ENCODE data around the gene SDR42E2. TPM values are rescaled to one million over a fixed set of nuclear protein-coding genes. Genes with fewer than 3 reads are reported as not detected.

SDR42E2 gene
- total RNA-seq, 2 donors from 2014 or later: not detected

DNA sequence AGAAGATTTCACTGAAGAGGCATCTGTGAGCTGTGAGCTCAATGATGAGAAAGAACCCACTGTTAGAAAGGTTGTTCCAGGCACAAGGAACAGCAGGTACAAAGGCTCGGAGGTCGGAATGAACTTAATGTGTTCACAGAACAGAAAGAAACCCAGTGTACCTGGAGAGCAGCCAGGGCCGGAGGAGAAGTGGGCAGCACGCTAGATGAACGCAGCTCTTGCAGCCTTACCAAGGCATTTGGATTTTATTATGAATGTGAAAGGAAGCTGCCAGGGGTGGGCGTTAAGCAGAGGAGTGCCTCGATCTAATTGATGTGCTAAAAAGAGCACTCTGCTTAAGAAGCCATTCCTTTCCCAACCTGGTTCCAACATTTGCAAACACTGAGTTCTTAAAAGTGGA lies 62.8 kb downstream of the SDR42E2 start:
- no peak overlapping the region for H3K27ac ChIP-seq

DNA sequence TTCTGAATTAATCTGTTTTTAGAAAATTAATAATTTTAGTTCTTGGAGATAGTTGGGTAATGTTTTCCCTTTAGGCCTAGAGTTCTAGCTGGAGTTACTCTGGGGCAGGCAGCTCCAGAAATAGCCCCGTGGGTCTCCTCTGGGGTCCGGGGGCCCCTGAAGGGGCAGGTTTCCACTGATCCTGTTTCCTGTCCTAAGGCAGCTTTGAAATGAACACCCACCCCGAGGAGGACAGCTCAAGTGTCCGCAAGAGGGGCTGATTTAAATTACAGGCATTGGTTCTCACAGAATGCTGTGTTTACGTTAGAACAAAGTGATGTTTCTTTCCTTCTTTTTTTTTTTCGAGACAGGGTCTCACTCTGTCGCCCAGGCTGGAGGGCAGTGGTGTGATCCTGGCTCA lies 67.6 kb downstream of the SDR42E2 start:
- peaks cover 11% of the 10 kb centered on the region for H3K4me1 ChIP-seq
- intact Hi-C loops (cut with DNase I): no loop called here
- no peak for DNase-seq
- H3K36me3 ChIP-seq: no peaks in the 10 kb centered on the region
- H3K27me3 ChIP-seq: no peaks in the 10 kb centered on the region
- no peak overlapping the region for H3K9ac ChIP-seq (ENCODE audit: low read depth in 2 of 2, low read length in 2 of 2)
- TF ChIP-seq, protein P1, sequence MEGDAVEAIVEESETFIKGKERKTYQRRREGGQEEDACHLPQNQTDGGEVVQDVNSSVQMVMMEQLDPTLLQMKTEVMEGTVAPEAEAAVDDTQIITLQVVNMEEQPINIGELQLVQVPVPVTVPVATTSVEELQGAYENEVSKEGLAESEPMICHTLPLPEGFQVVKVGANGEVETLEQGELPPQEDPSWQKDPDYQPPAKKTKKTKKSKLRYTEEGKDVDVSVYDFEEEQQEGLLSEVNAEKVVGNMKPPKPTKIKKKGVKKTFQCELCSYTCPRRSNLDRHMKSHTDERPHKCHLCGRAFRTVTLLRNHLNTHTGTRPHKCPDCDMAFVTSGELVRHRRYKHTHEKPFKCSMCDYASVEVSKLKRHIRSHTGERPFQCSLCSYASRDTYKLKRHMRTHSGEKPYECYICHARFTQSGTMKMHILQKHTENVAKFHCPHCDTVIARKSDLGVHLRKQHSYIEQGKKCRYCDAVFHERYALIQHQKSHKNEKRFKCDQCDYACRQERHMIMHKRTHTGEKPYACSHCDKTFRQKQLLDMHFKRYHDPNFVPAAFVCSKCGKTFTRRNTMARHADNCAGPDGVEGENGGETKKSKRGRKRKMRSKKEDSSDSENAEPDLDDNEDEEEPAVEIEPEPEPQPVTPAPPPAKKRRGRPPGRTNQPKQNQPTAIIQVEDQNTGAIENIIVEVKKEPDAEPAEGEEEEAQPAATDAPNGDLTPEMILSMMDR (IDR thresholded peaks at IDR 0.05): no peak
- no peak overlapping the region for H3K27ac ChIP-seq
- no peaks in the 10 kb centered on the region for H3K9me3 ChIP-seq
- no peak overlapping the region for H3K4me3 ChIP-seq

More for the DNA sequence above, 62.8 kb downstream of the SDR42E2 start:
- H3K4me1 ChIP-seq: peaks cover 4% of the 10 kb centered on the region
- no peak overlapping the region for H3K9ac ChIP-seq (ENCODE audit: low read depth in 2 of 2, low read length in 2 of 2)
- intact Hi-C loops (cut with DNase I): no loop called here
- H3K27me3 ChIP-seq: no peaks in the 10 kb centered on the region
- no peak overlapping the region for H3K4me3 ChIP-seq
- no peaks in the 10 kb centered on the region for H3K36me3 ChIP-seq
- TF ChIP-seq, protein P1 (IDR thresholded peaks at IDR 0.05): no peak
- DNase-seq: no peak
- H3K9me3 ChIP-seq: no peaks in the 10 kb centered on the region

DNA sequence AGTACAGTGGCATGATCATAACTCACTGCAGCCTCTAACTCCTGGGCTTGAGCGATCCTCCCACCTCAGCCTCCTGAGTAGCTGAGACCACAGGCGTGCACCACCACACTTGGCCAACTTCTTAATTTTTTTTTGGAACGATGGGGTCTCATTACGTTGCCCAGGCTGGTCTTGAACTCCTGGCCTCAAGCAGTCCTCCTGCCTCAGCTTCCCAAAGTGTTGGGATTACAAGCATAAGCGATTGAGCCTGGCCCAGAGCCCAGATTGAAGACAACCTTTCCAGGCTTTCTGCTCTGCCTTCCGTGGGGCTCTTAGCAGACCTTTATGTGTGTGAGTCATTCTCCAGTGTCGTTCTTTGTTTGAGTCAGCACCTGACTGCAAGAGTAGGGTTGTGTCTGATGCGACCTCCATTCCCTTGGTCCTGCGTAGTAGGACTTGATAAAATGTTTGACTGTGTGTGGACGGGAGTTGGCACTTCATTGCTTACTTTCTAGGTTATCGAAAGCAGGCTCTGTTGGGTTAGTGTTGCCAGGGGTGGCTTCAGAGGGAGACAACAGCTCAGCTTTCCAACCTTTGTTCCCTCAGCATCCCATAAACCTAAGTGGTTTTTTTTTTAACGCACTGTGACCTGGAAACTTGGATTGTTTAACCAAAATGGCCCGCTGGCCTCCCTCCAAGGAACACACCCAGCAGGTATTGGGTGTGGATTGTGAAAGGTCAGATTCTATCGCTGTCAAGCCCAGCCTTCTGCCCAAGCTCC lies 70.2 kb downstream of the SDR42E2 start:
- TF ChIP-seq, protein P1 (IDR thresholded peaks at IDR 0.05): no peak
- H3K27me3 ChIP-seq: no peaks in the 10 kb centered on the region
- peak overlapping the region in 1 of 2 donors; percentile 68 for H3K9ac ChIP-seq (ENCODE audit: low read depth in 2 of 2, low read length in 2 of 2)
- peak; percentile 98 for DNase-seq
- no peaks in the 10 kb centered on the region for H3K9me3 ChIP-seq
- H3K4me1 ChIP-seq: peaks cover 13% of the 10 kb centered on the region
- H3K27ac ChIP-seq: peak overlapping the region; percentile 79
- no peak overlapping the region for H3K4me3 ChIP-seq
- intact Hi-C loops (cut with DNase I): loop anchor here (2.0 kb wide), 1 partner anchor 64 kb away; the partner anchor contains the start of gene POLR3E
- H3K36me3 ChIP-seq: no peaks in the 10 kb centered on the region

DNA sequence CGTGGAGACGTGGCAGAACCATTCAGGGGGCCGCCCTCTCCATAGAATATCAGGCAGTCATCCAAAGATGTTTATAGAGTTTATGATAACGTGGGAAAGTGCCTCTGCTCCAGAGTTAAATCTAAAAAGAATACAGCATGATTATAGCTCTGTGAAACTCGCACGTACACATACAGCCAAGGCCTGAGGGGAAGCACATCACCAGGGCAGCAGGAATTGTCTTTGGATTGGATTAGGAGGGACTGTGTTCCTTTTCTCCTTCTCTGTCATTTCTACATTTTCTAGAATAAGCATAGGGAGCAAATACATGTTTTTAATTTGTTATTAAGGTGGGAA lies 70.7 kb downstream of the SDR42E2 start:
- H3K36me3 ChIP-seq: no peaks in the 10 kb centered on the region
- H3K9ac ChIP-seq (ENCODE audit: low read depth in 2 of 2, low read length in 2 of 2): no peak overlapping the region
- H3K4me3 ChIP-seq: no peak overlapping the region
- no peak for DNase-seq
- TF ChIP-seq, protein P1 (IDR thresholded peaks at IDR 0.05): no peak
- no peaks in the 10 kb centered on the region for H3K27me3 ChIP-seq
- intact Hi-C loops (cut with DNase I): loop anchor here (2.0 kb wide), 1 partner anchor 64 kb away; the partner anchor contains the start of gene POLR3E
- no peaks in the 10 kb centered on the region for H3K9me3 ChIP-seq
- peak overlapping the region; percentile 70 for H3K27ac ChIP-seq
- peaks cover 13% of the 10 kb centered on the region for H3K4me1 ChIP-seq

DNA sequence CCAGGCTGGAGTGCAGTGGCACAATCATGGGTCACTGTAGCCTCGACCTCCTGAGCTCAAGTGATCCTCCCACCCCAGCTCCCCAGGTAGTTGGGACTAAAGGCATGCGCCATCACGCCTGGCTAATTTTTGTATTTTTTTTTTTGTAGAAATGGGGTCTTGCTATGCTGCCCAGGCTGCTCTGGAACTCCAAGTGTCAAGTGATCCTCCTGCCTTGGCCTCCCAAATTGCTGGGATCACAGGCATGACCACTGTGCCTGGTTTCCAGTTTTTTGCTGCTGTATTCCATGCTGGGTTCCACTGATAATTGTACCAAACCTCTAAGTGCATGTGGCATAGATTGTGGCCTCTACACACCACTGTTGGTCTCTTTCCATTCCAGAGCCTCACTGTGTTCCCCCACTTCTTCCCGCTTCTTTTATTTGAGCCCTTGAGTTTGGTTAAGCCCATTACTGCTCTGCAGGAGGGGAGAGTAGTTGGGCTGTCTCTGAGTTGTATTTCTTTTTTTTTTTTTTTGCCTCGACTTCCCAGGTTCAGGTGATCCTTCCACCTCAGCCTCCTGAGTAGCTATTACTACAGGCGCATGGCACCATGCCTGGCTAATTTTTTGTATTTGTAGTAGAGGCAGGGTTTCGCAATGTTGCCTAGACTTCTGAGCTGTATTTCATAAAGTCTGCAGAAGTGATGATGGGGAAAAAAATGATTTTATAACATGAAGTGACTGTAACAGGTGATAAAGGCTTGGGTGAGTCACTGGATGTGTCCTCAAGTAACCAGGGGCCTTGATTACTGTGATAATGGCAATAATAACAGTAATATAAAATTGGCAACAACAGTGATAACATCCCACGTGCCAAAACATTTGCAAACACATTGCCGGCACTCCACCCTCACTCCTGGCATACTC lies 73.8 kb downstream of the SDR42E2 start:
- intact Hi-C loops (cut with DNase I): no loop called here
- H3K36me3 ChIP-seq: no peaks in the 10 kb centered on the region
- peak overlapping the region in 1 of 2 donors; percentile 40 for H3K9ac ChIP-seq (ENCODE audit: low read depth in 2 of 2, low read length in 2 of 2)
- peak overlapping the region; percentile 49 for H3K27ac ChIP-seq
- H3K4me3 ChIP-seq: no peak overlapping the region
- no peaks in the 10 kb centered on the region for H3K27me3 ChIP-seq
- H3K9me3 ChIP-seq: no peaks in the 10 kb centered on the region
- H3K4me1 ChIP-seq: peaks cover 18% of the 10 kb centered on the region
- peak; percentile 50 for DNase-seq
- TF ChIP-seq, protein P1 (IDR thresholded peaks at IDR 0.05): no peak

All from colonic mucosa (tissue), 4 donors.